AG09309 (cell line): ENCODE results near the gene AGAP3.

Source experiments
- DNase-seq: peaks from one replicate; pipeline ENCODE4 v3.0.0-alpha.2; 2010; ENCODE audit warnings: low read depth
- H3K4me3 ChIP-seq: 2 replicates; pipeline ENCODE4 v1.5.1; 2011; ENCODE audit warnings: mild to moderate bottlenecking, low read depth, low read length, moderate library complexity; ENCODE audit not compliant: control insufficient read depth
- CTCF ChIP-seq: IDR thresholded peaks from 2 replicates; pipeline ENCODE4 v1.5.1; 2011; ENCODE audit warnings: mild to moderate bottlenecking, low read depth, low read length, inconsistent platforms; ENCODE audit not compliant: insufficient read depth, control insufficient read depth; ENCODE audit errors: missing control alignments

The AGAP3 gene

GRCh38 chr7:151176401-151176800 lies 90.1 kb downstream of the AGAP3 start:
- TF ChIP-seq CTCF = no peak
- H3K4me3 ChIP-seq = no peak overlapping the region
- no peak for DNase-seq

- no peak overlapping the region for H3K4me3 ChIP-seq
- no peak for DNase-seq
- TF ChIP-seq CTCF = no peak
Measured at GRCh38 chr7:151177310-151177709, 91.0 kb downstream of the AGAP3 start.

- no peak for DNase-seq
- TF ChIP-seq CTCF = no peak
- H3K4me3 ChIP-seq = no peak overlapping the region
Measured at GRCh38 chr7:151178236-151178635, 92.0 kb downstream of the AGAP3 start.

- no peak for DNase-seq
- no peak for TF ChIP-seq CTCF
- H3K4me3 ChIP-seq = no peak overlapping the region
Measured at GRCh38 chr7:151178831-151179230, 92.6 kb downstream of the AGAP3 start.

GRCh38 chr7:151179287-151179860 lies 93.1 kb downstream of the AGAP3 start:
- DNase-seq = no peak
- no peak overlapping the region for H3K4me3 ChIP-seq
- no peak for TF ChIP-seq CTCF

- no peak overlapping the region for H3K4me3 ChIP-seq
- DNase-seq = no peak
- no peak for TF ChIP-seq CTCF
Measured at GRCh38 chr7:151179946-151180345, 93.7 kb downstream of the AGAP3 start.

- no peak for DNase-seq
- no peak overlapping the region for H3K4me3 ChIP-seq
- TF ChIP-seq CTCF = no peak
Measured at GRCh38 chr7:151181011-151181431, 94.7 kb downstream of the AGAP3 start.
